ENCODE results near the gene FBXO7.

The FBXO7 gene

DNA sequence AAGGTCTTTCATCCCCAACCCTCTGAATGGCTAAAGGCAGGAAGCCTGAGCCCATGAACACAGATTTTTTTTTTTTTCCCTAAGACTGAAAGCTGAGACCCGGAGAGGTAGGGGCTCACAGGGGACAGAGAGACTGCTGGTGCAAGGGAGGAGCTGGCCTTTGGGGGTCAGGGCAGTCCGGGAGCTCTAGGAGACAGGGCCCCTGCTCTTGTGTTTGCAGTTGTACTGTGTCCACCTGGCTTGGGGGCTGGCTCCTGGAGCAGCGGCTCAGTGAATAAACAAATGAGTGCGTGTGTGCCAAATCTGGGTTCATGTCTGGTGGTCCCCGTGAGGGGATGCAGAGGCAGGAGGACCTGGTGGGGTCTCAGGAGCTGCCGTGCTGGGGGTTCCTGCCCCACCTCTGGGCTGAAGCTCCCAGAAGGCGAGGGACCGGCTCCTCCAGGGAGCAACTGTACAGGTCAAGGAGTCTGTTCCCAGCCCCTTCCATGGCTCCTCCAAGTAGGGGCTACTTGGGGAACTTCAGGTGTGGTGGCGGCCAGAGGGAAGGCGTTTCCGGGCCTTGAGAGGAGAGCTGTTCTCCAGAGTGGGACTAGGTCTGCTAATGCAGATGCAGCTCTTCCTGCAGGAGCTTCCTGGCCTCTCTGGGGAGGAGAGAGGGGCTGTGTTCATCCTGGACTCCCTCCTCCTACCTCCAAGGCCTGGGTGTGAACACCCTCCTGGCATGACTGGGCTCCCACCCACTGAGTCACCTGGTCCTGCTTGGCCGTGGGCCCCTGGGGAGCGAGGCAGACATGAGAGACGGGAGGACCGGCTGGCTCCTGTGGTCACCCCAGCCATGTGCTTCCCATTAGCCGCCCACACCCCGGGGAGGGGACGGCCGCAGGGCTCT is 57.6 kb downstream of the FBXO7 start:
- DNase-seq (ENCODE audit: low spot score), result no peak

DNA sequence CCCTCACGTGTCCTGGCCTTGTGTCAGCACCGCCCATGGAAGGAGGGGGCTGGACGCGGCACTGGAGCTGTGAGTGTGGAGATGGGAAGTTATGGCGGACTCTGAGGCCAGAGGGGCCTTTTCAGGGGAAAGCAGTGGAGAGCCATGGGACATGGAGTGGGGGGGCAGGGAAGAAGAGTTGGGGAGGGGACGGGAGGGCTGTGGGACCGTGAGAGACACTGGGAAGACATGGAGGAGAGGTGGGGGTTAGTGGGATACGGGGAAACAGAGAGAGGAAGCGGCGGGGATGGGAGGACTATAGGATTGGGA is 58.2 kb downstream of the FBXO7 start:
- no peak for DNase-seq (ENCODE audit: low spot score)

DNA sequence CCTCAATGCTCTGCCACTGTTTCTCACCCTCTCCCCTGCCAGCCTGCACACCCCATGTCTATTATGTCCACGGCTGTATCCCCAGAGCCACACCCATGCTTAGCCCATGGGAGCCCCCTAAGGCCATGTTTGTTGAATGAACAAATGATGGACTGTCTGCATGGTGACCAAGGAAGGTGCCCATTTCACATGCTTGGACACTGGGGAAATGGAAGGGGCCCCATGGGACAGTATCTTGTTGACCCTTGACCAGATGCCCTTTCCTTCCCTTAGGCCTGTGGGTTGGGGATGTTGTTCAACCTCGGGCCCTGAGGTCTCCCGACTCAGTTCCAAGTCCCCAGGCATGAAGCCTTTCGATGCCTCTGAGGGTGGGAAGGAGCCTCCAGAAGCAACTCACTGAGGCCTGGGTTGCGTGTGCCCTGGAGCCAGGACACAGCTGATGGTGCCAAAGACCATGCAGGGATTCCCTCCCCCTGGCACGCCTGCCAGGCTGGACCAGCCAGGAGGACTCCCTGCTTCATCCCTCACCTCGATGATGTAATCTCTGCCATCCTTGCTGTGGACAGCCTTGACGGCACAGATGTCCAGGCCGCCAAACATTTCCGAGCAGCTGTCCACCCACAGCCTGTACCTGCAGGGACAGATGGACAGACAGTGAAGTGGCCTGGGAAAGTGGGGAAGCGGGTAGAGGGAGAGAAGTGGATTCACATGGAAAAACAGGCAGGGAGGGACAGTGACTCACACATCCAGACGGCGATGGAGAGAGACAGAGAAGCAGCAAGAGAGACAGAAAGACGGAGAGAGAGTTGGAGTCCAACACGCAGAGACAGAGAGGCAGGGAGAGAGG is 58.9 kb downstream of the FBXO7 start:
- DNase-seq (ENCODE audit: low spot score), result no peak

DNA sequence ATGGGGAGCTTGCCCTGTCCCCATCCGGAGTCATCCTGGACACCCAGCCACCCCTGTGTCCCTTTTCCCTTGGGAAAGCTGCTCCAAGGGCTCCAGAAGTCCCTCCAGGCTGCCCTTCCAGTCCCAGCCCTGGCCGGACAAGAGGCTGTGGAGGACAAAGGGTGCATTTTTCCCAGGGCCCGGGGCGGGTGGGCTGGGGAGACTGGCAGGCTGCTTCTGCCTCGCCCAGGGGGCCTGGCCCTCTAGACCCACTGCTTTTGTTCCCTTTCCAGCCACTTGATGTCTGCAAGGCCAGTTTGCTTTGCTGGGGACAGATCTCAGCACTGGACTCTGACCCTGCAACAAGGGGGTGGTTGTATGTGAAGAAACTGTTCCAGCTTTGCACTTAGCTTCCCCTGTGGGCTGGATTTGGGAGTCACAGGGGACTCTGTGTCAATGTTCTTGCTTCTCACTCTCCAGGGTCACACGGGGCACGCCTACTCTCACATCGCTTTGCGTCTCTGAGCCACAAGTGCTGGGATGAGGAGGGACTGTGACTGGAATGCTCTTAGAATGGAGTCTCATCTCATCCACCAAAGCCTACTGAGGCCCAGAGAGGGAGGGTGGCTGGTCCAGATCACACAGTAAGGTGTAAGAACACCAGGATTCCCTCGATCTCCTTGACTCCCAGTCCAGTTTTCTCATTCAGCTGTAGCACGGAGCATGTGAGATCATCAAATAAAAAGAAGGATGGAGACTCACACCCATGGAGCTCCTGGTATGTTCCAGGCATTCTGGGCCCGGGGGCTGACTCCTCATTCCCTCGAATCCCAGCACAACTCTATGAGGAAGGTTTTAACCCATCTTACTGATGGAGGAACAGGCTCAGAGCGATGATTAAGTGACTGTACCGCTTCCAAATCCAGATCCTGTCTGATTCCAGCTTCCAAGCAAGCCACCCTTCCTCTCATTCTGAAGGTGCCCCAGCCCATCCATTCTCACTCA is 59.9 kb downstream of the FBXO7 start:
- no peak for DNase-seq (ENCODE audit: low spot score)

DNA sequence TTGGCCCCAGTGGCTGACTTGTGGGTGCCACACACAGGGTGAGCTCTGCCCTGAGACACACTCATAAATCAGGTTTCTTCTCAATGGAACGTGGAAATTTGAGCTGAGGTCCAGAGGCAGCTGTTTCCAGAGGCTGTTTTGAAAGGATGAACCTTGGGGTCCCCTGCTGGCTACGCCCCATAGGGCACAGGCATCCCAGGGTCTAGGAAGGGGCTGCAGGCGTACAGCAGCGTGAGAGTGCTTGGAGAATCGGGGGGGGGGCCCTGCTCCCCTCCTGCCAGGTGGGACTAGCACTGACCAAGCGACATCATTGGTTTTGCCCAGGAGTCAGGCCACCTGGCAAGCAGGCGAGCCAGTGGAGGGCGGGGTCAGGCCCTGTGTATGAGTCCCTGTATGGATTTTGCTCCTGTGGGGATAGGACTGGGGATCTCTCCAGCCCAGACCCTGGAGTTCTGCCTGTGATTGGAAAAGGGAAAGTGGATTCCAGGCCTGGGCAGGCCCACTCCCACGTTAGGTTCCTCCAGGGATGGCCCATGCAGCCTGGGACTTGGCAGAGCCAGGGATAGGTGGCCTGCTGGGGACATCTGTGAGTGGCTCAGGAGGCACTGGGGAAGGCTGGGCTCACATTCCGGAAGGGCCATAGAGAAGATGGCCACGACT is 61.0 kb downstream of the FBXO7 start:
- no peak for DNase-seq (ENCODE audit: low spot score)

DNA sequence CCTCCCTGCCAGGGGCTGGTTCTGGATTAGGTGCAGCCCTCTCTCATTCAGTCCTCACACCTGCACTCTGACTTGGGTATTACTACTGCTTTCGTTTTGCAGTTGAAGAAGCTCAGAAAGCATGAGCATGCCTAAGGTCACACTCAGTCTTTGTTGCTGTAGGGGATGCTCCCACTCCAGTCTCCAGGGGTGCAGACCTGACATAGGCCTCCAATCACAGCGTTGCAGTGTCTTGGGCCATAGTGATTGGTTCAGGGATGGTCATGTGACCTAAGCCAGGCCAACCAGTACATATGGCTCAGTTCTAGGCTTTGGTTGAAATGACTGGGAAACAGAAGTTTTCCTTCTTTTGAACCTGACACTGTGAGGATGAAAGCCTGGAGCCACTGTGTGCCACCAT is 61.7 kb downstream of the FBXO7 start:
- no peak for DNase-seq (ENCODE audit: low spot score)

DNA sequence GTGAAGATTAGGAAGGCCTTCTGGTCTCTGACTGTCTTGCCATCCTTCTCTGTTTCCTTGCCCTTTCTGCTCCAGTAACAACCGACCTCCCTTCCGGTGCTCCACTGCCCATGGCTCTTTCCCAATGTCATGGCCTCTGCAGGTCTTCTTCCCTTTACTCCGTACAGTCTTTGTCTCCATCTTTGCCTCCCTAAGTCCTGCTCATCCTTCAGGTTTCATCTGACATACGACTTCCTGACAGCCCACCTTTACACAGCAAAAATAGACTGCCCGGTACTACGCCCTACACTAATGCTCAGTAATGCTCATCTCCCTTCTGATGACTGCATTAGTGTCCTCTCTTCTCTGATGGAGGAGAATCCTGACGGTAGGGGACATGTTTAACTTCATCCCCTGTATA is 63.9 kb downstream of the FBXO7 start:
- DNase-seq (ENCODE audit: low spot score), result no peak

DNA sequence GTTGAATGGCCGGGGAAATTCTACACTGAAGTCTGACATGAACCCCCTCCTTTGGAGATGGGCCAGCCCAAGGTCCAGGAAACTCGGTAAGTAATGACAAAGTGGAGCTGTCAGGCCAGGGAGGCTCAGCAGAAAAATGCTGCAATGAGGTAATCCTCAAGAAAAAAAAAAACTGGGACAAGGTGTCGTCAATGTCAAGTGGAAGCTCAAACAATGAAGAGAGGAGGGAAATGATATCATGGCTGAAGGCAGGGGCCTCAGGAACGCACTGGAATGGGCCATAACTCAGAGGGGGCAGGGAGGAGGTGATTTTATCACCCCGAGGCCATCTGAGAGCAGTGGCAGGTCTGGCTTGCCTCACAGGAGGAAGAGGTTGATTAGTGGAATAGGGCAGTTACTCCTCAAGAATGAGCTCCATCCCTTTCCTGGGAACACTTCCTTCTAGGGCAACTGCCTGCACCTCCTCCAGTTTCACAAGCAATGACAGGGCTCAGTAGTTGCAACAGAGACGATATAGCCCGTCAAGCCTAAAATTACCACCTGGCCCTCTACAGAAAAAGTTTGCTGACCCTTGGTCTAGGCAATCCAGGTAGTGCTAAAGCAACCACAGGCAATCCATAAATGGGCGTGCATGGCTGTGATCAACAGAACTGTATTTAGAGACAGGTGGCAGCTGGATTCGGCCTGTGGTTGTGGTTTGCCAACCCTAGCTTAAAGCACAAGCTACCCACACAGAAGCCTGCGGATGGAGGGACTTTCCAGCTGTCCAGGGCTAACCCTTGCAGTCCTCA is 65.2 kb downstream of the FBXO7 start:
- DNase-seq (ENCODE audit: low spot score), result no peak

DNA sequence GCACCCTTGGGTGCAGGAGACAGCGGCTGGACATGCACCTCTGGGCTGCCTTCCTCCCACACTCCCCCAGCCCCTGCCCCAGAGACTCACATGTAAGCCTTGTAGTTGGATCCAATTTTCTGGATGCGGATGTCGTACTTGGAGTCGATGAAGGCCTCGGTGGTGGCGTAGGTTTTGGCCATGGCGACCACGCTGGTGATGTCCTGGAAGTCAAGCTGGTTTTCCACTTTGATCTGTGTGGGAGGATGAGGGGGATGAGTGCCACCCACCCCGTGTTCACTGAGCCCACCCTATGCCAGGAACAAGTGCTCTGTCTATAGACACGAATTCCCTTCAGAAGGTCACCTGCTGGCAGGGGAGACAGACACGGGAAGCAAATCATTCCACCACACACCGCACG is 66.9 kb downstream of the FBXO7 start:
- DNase-seq (ENCODE audit: low spot score), result no peak

DNA sequence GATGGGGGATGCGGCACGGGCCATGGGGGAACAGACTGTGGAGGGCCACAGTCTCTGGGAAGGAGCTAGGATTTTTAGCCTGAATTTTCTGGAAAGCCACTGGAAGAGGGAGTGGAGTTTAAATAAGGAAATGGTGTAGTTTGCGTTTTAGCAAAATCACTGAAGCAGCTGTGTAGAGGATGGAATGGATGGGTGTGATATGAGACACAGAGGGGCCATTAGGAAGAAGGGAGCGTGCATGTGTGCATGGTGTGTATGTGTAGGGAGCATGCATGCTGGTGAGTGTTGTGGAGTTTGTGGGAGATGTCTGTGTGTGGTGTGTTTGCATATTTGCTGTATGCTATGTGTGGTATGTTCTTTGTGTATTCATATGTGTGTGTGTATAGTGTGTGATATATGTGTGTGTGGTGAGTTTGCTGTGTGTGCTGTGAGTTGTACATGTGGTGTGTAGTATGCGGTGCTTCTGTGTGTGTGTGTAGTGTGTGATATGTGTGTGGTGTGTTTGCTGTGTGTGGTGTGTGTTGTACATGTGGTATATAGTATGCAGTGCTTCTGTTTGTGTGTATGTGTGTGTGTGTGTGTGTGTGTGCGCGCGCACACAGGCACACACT is 67.6 kb downstream of the FBXO7 start:
- DNase-seq (ENCODE audit: low spot score), result no peak

DNA sequence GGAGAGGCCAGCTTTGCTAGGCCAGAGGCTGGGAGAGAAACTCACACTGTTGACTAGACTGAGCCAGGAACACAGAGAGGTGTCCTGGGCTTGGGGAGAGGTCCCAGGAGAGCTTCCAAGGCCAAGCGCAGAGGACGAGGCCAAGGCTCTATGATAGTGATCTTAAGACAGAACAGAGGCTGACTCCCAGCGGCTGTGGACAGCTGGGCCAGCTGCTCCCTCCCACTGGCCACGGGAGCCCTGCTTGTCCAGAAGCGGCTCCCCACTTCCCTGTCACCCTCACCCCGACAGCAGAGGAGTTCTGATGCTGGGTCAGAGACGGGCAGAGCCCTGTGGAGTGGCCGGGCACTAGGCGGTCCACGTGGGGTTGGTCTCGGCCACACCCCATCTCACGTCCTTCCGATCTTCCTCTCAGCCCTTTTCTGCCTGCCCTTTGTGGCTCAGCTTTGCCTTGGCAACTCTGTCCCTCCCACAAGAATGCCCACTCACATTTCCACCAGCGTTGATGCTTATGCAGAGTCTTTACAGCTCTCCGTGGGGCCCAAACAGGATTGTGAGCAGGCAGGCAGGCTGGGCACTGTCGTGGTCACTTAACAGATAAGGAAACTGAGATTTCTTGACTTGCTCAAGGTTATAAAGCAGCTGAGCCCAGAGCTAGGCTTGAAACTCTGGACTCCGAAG is 68.2 kb downstream of the FBXO7 start:
- no peak for DNase-seq (ENCODE audit: low spot score)

DNA sequence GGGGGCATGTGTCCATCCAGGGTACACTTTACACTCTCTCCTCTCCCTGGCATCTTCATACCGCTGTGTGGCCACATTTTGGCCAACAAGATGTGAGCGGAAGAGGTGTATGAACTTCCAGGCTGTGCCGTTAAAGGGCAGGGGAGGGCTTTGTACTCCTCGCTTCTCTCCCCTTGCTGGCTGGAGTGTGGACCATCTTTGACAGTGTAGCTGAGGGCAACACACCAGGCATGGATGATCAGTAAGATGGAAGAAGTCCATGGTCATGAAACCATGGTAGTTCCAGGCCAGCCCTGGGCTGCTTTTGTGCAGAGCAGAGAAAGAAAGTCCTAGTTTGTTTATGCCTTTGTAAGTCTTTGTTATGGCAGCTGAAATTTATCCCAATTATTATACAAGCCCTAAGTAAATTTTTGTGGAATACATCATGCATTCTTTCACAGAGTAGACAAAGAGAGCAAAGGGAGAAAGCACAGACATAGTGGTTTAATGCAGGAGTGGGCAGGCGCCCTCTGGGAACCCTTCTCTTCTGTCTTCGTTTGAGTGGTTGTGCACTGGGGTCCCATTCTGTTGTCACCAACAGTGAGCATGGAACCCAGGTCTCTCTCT is 70.4 kb downstream of the FBXO7 start:
- DNase-seq (ENCODE audit: low spot score), result no peak

DNA sequence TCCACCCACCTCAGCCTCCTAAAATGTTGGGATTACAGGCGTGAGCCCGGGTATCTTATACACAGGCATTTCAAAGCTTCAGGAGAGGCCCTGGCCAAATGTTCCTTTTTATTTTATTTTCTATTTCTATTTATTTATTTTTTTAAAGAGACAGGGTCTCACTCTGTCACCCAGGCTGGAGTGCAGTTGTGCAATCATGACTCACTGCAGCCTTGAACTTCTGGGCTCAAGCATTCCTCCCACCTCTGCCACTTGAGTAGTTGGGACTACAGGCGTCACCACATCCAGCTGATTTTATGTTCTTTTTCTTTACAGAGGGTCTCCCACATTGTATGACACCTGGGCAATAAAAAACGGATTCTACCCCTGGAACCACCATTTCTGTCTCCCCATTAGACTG is 71.2 kb downstream of the FBXO7 start:
- DNase-seq (ENCODE audit: low spot score), result no peak

DNA sequence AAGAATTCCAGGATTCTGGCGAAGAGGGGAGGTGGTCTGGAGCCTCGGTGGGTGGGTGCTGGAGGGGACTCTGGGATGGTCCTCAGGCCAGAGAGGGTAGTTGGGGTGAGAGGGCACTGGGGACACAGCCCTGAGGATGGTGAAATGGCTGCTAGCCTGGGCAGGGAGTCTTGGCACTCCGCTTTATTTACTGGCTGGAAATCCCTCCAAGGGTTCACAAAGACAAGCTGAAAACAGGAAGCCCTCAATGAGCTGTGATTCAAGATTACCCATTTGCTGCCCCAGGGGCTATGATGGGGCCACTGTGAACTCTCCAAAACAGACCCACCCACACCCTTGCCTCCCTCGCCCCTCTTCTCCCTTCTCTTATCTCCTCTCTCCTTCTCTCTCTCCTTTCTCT is 71.9 kb downstream of the FBXO7 start:
- no peak for DNase-seq (ENCODE audit: low spot score)

DNA sequence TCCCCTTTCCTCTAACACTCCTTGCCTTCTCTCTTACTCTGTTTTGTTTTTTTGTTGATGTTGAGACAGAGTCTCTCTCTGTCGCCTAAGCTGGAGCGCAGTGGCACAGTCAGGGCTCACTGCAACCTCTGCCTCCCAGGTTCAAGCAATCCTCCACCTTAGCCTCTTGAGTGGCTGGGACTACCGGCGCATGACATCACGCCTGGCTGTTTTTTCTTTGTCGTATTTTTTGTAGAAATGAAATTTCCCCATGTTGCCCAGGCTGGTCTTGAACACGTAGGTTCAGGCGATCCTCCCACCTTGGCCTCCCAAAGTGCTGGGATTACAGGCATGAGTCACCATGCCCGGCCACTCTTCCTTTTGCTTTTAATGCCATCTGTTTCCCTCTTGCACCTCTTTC is 72.3 kb downstream of the FBXO7 start:
- no peak for DNase-seq (ENCODE audit: low spot score)

DNA sequence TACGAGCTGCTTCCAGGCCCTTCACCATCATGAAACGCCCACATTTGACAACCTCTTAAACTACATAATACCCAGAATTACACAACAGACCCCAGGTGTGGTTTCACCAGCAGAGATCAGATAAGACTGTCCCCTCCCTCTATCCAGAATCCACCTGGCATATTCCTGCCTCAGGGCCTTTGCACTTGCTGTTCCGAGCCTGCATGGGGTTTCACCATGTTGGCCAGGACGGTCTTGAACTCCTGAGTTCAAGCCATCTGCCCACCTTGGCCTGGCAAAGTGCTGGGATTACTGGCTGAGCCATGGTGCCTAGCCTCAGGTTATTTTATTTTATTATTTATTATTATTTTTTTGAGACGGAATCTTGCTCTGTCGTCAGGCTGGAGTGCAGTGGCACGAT is 73.4 kb downstream of the FBXO7 start:
- DNase-seq (ENCODE audit: low spot score), result no peak

All from D341Med (cell line).